AG09319 (cell line): Measurements from ENCODE around the gene PLCH2.

ENCODE experiments used
- DNase-seq: peaks from one replicate; pipeline ENCODE4 v3.0.0-alpha.2; 2010; ENCODE audit warnings: low read depth; ENCODE audit errors: extremely low read depth
- CTCF ChIP-seq: IDR thresholded peaks from 2 replicates; pipeline ENCODE4 v1.5.1; 2011; ENCODE audit warnings: low read depth, mild to moderate bottlenecking, inconsistent platforms, low read length, moderate library complexity

The PLCH2 gene

GRCh38 chr1:2499260-2499659 lies 23.2 kb downstream of the PLCH2 start:
- no peak for TF ChIP-seq CTCF
- DNase-seq = no peak

GRCh38 chr1:2499986-2500596 lies 24.0 kb downstream of the PLCH2 start:
- no peak for TF ChIP-seq CTCF
- no peak for DNase-seq

DNA sequence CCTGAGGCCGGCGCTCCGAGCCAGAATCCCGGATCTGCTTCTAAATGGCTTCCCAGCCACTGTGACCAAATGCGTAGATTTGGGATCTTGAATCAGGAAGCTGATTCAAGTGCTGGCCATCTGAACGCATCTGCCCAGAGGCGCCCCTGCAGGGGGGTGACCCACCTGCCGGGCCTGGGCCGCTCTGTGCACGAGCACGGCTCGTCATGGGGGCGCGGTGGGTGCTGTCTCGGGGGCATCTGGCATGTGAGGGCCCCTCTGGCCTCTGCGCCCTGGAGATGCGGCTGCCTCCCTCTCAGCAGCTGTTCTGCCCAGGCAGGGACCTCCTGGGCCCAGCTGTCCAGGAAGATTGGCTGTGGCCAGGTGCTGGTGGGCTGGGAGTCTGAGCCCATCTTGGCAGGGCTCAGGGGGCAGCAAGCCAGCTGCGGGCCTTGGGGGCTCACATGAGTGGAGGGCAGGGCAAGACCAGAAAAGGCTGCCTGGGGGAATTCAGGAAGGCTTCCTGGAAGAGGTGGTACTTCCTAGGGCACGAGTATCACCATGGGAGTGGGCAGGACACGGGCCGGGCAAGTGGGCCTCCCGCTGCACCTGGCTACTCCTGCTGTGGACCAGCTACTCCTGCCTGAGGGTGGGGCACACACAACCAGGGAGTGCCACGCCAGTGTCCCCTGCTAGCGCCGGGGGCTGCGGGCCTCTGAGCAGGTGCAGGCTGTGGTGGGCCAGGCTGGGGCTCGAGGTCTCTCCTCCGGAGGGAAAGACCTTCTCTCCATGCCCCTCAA lies 25.1 kb downstream of the PLCH2 start:
- no peak for DNase-seq
- no peak for TF ChIP-seq CTCF

DNA sequence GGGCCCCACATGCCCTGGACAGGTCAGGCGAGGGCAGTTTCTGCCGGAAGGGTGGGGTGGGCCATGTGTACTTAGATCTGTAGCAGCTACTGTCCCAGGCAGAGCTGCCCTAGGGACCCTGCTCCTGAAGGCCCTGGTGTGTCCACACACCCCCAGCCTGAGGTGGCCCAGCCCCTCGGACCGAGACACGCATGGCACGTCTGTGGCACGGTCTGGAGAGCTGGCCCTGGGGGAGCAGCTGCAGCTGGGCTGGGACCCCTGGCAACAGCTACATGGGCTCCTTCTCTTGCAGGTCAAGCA lies 25.7 kb downstream of the PLCH2 start:
- no peak for DNase-seq
- TF ChIP-seq CTCF = no peak

- no peak for DNase-seq
- no peak for TF ChIP-seq CTCF
These were observed 26.1 kb downstream of the PLCH2 start for GRCh38 chr1:2502210-2502609.

DNA sequence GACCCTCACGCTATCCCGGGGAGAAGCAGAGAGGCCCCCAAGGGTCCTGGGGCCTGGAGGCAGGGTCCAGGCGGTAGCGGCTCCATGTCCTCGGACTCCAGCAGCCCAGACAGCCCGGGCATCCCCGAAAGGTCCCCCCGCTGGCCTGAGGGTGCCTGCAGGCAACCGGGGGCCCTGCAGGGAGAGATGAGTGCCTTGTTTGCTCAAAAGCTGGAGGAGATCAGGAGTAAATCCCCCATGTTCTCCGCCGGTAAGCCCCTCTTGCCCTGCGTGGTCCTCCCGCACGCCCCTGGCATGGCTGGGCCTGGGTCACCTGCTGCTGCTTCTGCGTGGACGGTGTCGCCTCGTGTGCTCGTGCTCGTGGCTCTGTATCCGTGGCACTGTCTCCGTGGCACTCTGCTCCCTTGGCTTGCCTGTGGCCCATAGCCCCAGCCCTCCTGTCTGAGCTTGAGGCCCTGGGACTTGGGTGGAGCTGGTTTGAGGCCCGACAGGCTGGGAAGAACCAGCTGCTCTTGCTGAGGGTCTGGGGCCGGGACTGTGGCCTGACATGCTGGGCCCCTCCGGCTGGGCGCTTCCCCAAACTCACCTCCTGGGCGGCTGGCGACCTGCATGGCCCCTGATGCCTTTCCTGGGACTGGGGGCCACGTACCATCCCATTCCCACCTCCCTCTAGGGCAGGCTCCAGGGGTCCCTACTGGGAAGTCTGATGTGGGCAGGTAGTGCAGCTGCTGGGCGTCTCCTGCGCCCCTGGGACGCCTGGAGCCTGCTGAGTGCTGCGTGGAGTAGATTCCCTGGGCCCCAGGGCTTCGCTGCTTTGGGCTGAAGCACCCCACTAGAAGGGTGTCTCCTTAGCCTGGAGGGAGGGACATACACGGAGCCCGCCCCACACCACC lies 26.8 kb downstream of the PLCH2 start:
- no peak for TF ChIP-seq CTCF
- no peak for DNase-seq
